HG03280 (cell line): ENCODE measurements around the gene FOXI1.

ENCODE experiments used
- ATAC-seq: cut with Tn5 transposase; IDR thresholded peaks from one replicate; pipeline ENCODE4 v1.9.1; 2021; ENCODE audit warnings: mild to moderate bottlenecking, moderate library complexity; ENCODE audit not compliant: unreplicated experiment

FOXI1 gene

GRCh38 chr5:170105642-170106611, at the start of gene FOXI1:
TSS of gene FOXI1 (plus strand) at chr5:170105897. CDS start at chr5:170105958, 61 bp downstream.
- ATAC-seq, result no peak

GRCh38 chr5:170056561-170057267, 49.0 kb upstream of the FOXI1 start:
- ATAC-seq, result no peak

GRCh38 chr5:170057311-170057710, 48.4 kb upstream of the FOXI1 start:
- no peak for ATAC-seq

GRCh38 chr5:170059221-170059620, 46.5 kb upstream of the FOXI1 start:
- ATAC-seq, result no peak

- no peak for ATAC-seq
Observed at GRCh38 chr5:170067152-170067551, 38.5 kb upstream of the FOXI1 start.

- ATAC-seq, result no peak
Observed at GRCh38 chr5:170067574-170068170, 38.0 kb upstream of the FOXI1 start.

- no peak for ATAC-seq
Observed at GRCh38 chr5:170069512-170069911, 36.2 kb upstream of the FOXI1 start.

- ATAC-seq, result no peak
Observed at GRCh38 chr5:170070556-170071412, 34.9 kb upstream of the FOXI1 start.

- no peak for ATAC-seq
Observed at GRCh38 chr5:170071748-170072147, 33.9 kb upstream of the FOXI1 start.

GRCh38 chr5:170075696-170076095, 30.0 kb upstream of the FOXI1 start:
- no peak for ATAC-seq

GRCh38 chr5:170076211-170076610, 29.5 kb upstream of the FOXI1 start:
- ATAC-seq, result no peak

GRCh38 chr5:170076739-170077138, 29.0 kb upstream of the FOXI1 start:
- no peak for ATAC-seq

GRCh38 chr5:170077526-170077925, 28.2 kb upstream of the FOXI1 start:
- no peak for ATAC-seq

GRCh38 chr5:170078458-170078857, 27.2 kb upstream of the FOXI1 start:
- ATAC-seq, result no peak

- no peak for ATAC-seq
Observed at GRCh38 chr5:170078931-170079330, 26.8 kb upstream of the FOXI1 start.

GRCh38 chr5:170080217-170080616, 25.5 kb upstream of the FOXI1 start:
- ATAC-seq, result no peak

GRCh38 chr5:170080786-170081445, 24.8 kb upstream of the FOXI1 start:
- ATAC-seq, result no peak

GRCh38 chr5:170081616-170082015, 24.1 kb upstream of the FOXI1 start:
- ATAC-seq, result no peak

- no peak for ATAC-seq
Observed at GRCh38 chr5:170082701-170083100, 23.0 kb upstream of the FOXI1 start.

- ATAC-seq, result no peak
Observed at GRCh38 chr5:170087168-170087817, 18.4 kb upstream of the FOXI1 start.
